Rectal smooth muscle tissue (tissue), 1 donor: ENCODE data around the gene PACRGL.

Experiments
- H3K27ac ChIP-seq: one replicate; pipeline ENCODE4 v1.7.0; 2013; ENCODE audit warnings: low read depth, low read length, inconsistent platforms
- H3K27me3 ChIP-seq: one replicate; pipeline ENCODE4 v1.7.0; 2013; ENCODE audit warnings: low read length; ENCODE audit not compliant: control insufficient read depth, insufficient read depth
- H3K36me3 ChIP-seq: one replicate; pipeline ENCODE4 v1.7.0; 2013; ENCODE audit warnings: low read length; ENCODE audit not compliant: control insufficient read depth, insufficient read depth
- H3K4me1 ChIP-seq: one replicate; pipeline ENCODE4 v1.7.0; 2013; ENCODE audit warnings: low read length; ENCODE audit not compliant: control insufficient read depth, insufficient read depth
- H3K4me3 ChIP-seq: one replicate; pipeline ENCODE4 v1.7.0; 2013; ENCODE audit warnings: low read length
- H3K9ac ChIP-seq: one replicate; pipeline ENCODE4 v1.7.0; 2013; ENCODE audit warnings: low read length

Gene PACRGL

GRCh38 chr4:20700007-20700761, at the start of gene PACRGL:
PACRGL (plus strand) TSS chr4:20700458; CDS start chr4:20704482, 4,024 bp downstream.
- Histone ChIP-seq H3K4me3 (peak within 1 kb of the TSS; percentile 92), H3K27me3 (no peaks in the 10 kb centered on the region), H3K9ac (peak within 1 kb of the TSS; percentile 84), H3K27ac (peak within 1 kb of the TSS; percentile 81), H3K4me1 (no peaks in the 10 kb centered on the region), H3K36me3 (no peaks in the 10 kb centered on the region)

- no peak overlapping the region for H3K9ac ChIP-seq
- no peak overlapping the region for H3K27ac ChIP-seq
These were observed 47.9 kb upstream of the PACRGL start for GRCh38 chr4:20652226-20652885.

GRCh38 chr4:20658456-20658855, 41.8 kb upstream of the PACRGL start:
- H3K9ac ChIP-seq = no peak overlapping the region
- H3K27ac ChIP-seq = no peak overlapping the region
- no peaks in the 10 kb centered on the region for H3K27me3 ChIP-seq

More at GRCh38 chr4:20652226-20652885, 47.9 kb upstream of the PACRGL start:
- no peak overlapping the region for H3K4me3 ChIP-seq
- no peaks in the 10 kb centered on the region for H3K36me3 ChIP-seq
- no peaks in the 10 kb centered on the region for H3K27me3 ChIP-seq
- H3K4me1 ChIP-seq = no peaks in the 10 kb centered on the region

GRCh38 chr4:20662851-20663250, 37.4 kb upstream of the PACRGL start:
- H3K27me3 ChIP-seq = no peaks in the 10 kb centered on the region
- H3K4me3 ChIP-seq = no peak overlapping the region
- H3K9ac ChIP-seq = no peak overlapping the region
- no peak overlapping the region for H3K27ac ChIP-seq
- H3K4me1 ChIP-seq = no peaks in the 10 kb centered on the region
- no peaks in the 10 kb centered on the region for H3K36me3 ChIP-seq

More at GRCh38 chr4:20658456-20658855, 41.8 kb upstream of the PACRGL start:
- Histone ChIP-seq H3K4me1 (no peaks in the 10 kb centered on the region), H3K4me3 (no peak overlapping the region), H3K36me3 (no peaks in the 10 kb centered on the region)

GRCh38 chr4:20666012-20666860, 34.0 kb upstream of the PACRGL start:
- H3K27ac ChIP-seq = no peak overlapping the region
- no peak overlapping the region for H3K4me3 ChIP-seq
- no peaks in the 10 kb centered on the region for H3K27me3 ChIP-seq
- H3K36me3 ChIP-seq = no peaks in the 10 kb centered on the region
- no peak overlapping the region for H3K9ac ChIP-seq
- H3K4me1 ChIP-seq = no peaks in the 10 kb centered on the region

- no peaks in the 10 kb centered on the region for H3K36me3 ChIP-seq
- peaks cover 7% of the 10 kb centered on the region for H3K4me1 ChIP-seq
- H3K27me3 ChIP-seq = no peaks in the 10 kb centered on the region
- H3K9ac ChIP-seq = no peak overlapping the region
- H3K27ac ChIP-seq = no peak overlapping the region
- H3K4me3 ChIP-seq = no peak overlapping the region
These were observed 28.0 kb upstream of the PACRGL start for GRCh38 chr4:20672262-20672661.

GRCh38 chr4:20675786-20676185, 24.5 kb upstream of the PACRGL start:
- H3K27me3 ChIP-seq = no peaks in the 10 kb centered on the region
- H3K9ac ChIP-seq = no peak overlapping the region
- peaks cover 13% of the 10 kb centered on the region for H3K4me1 ChIP-seq
- no peaks in the 10 kb centered on the region for H3K36me3 ChIP-seq
- H3K4me3 ChIP-seq = no peak overlapping the region
- H3K27ac ChIP-seq = no peak overlapping the region

- H3K27me3 ChIP-seq = no peaks in the 10 kb centered on the region
- H3K9ac ChIP-seq = no peak overlapping the region
- H3K4me3 ChIP-seq = no peak overlapping the region
- H3K36me3 ChIP-seq = no peaks in the 10 kb centered on the region
- peak overlapping the region; percentile 59 for H3K27ac ChIP-seq
- peaks cover 16% of the 10 kb centered on the region for H3K4me1 ChIP-seq
These were observed 23.6 kb upstream of the PACRGL start for GRCh38 chr4:20676501-20677197.

GRCh38 chr4:20678400-20678799, 21.9 kb upstream of the PACRGL start:
- H3K36me3 ChIP-seq = no peaks in the 10 kb centered on the region
- no peaks in the 10 kb centered on the region for H3K27me3 ChIP-seq
- peaks cover 16% of the 10 kb centered on the region for H3K4me1 ChIP-seq
- no peak overlapping the region for H3K9ac ChIP-seq
- H3K27ac ChIP-seq = no peak overlapping the region
- H3K4me3 ChIP-seq = no peak overlapping the region

- Histone ChIP-seq H3K27ac (no peak overlapping the region), H3K4me1 (peaks cover 16% of the 10 kb centered on the region), H3K36me3 (no peaks in the 10 kb centered on the region), H3K4me3 (no peak overlapping the region), H3K27me3 (no peaks in the 10 kb centered on the region), H3K9ac (no peak overlapping the region)
These were observed 20.3 kb upstream of the PACRGL start for GRCh38 chr4:20679951-20680350.

- no peaks in the 10 kb centered on the region for H3K27me3 ChIP-seq
- H3K9ac ChIP-seq = no peak overlapping the region
- no peak overlapping the region for H3K27ac ChIP-seq
- H3K4me3 ChIP-seq = no peak overlapping the region
- peaks cover 16% of the 10 kb centered on the region for H3K4me1 ChIP-seq
- no peaks in the 10 kb centered on the region for H3K36me3 ChIP-seq
These were observed 19.5 kb upstream of the PACRGL start for GRCh38 chr4:20680736-20681135.

GRCh38 chr4:20681271-20681670, 19.0 kb upstream of the PACRGL start:
- Histone ChIP-seq H3K9ac (no peak overlapping the region), H3K4me3 (no peak overlapping the region), H3K36me3 (no peaks in the 10 kb centered on the region), H3K27ac (no peak overlapping the region), H3K27me3 (no peaks in the 10 kb centered on the region), H3K4me1 (peaks cover 13% of the 10 kb centered on the region)
